WI38 (cell line): ENCODE results near the gene ZNF23.

Experiments
- H3K4me3 ChIP-seq: 2 replicates; pipeline ENCODE4 v1.5.1; 2011; ENCODE audit warnings: low read depth, mild to moderate bottlenecking, control low read depth, low read length
- CTCF ChIP-seq: IDR thresholded peaks from 2 replicates; pipeline ENCODE4 v1.5.1; 2012; ENCODE audit warnings: low read depth, mild to moderate bottlenecking, control low read depth, low read length

The ZNF23 gene

GRCh38 chr16:71399801-71400563, 62.1 kb downstream of the ZNF23 start:
- no peak for TF ChIP-seq CTCF
- no peak overlapping the region for H3K4me3 ChIP-seq
